Non-pigmented ciliary epithelial cell (primary cell): Measurements from ENCODE around the gene PPP2R3B.
"Not testable (repeated sequence)": the region's sequence is repeated elsewhere in the genome, so short reads cannot be mapped to it uniquely, and the experiment has no call there.

ENCODE experiments used
- DNase-seq: peaks from one replicate; pipeline ENCODE4 v3.0.0-alpha.2; 2010; ENCODE audit warnings: low read depth

PPP2R3B gene

DNA sequence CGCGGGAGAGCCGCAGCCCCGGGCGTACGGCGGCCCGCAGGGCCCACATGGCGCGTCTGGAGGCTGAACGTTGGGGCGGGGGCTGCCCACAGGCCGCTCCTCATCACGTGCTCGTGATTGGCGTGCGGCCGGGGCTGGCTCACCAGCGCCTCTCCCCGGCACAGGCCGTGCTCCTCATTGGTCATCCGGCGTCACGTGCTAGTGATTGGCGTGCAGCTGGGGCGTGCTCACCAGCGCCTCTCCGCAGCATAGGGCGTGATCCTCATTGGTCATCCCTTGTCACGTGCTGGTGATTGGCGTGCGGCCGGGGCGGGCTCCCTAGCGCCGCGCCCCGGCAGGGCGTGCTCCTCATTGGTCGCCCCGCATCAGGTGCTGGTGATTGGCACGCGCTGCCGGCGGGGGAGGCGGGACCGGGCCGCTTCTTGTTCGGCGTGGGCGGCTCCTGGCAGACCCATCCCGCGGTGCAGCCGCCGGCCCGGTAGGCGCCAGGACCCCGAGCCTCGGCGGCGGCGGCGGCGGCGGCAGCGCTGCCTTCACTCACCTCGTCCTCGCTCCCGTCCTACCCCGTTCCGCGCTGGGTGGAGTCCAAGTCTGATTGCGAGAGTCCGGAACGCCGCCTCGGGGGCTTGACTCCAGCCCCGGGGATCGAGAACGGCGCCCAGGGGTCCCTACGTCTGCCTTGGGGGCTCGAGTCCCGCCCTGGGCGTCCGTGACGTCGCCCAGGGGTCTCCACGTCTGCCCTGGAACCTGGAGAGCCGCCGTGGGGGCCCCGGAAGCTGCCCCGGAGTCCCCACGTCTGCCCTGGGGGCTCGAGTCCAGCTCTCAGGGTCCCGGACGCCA, 67.7 kb downstream of the PPP2R3B start, which contains the start of gene GTPBP6:
Gene GTPBP6 (minus strand): TSS at position 58 of the 840 bp plus-strand sequence. CDS start 9 bp downstream, at position 49.
- DNase-seq, result peak; percentile 98

GRCh38 chrX:318068-318738, 68.5 kb downstream of the PPP2R3B start:
- peak; percentile 96 for DNase-seq

DNA sequence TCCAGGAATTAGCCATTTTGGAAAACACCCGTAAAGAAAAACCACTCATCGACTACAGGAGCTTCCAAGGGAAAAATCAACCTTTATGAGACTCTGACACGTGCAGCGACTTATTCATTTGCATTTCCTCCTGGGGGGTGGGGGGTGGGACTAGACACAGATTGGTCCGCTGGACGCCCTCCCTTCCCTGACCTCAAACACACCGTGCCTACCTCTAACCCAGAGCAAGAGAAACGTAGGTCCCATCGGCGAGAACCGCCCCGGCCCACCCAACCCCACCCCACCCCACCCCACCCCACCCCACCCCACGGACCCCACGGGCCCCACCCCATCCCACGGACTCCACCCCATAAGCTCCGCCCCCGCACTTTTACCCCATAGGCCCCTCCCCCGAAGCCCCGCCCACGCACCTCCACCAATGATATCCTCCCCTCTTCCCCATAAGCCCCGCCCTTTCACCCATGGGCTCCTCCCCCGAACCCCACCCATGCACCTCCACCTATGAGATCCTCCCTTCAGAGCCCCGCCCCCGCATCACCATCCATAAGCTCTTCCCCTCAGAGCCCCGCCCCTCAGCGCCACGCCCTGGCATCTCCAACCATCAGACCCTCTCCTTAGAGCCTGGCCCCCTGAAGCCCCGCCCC, 69.2 kb downstream of the PPP2R3B start:
- DNase-seq, result no peak

DNA sequence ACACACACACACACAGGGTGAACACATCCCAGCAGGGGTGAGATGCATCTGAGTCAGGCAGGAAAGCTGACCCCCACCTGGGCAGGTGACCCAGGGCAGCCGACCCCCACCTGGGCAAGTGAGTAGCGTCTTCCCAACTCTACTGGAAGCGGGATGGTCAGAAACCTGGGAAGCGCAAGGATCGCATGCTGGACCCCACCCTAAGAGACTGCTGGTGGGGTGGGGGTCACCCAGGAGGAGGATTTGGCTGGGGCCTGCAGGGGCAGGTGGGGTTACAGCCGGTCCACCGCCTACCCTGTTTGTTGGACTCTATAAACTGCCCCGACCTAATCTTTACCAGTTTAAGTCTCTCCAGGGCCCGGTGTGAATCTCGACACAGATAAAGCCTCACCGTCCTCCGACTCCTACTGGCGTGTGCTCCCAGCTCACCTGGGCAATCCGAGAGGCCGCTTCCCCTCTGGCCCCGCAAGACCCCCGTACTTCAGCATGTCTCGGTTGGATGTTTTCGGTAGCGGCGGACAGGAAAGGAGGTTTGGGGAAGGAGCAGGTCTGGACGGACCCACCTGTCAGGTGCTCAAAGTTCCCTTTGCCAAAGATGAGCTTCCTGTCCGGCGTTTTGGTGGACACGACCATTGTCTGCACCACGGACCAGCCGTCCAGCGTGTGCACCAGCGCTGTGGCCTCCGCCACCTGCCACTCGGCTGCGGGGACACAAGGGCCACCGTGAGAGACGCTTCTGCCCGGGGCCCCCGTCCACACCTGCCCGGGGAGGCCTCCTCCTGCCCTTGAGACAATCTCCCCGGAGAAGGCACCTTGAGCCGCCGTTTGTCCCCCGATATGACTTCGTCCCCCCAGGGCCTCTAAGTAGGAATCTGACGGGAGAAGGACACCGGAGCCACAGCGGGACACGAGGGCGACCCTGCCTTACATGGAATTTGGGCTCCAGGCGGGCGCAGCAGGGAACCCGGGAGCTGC, 70.1 kb downstream of the PPP2R3B start:
- no peak for DNase-seq

DNA sequence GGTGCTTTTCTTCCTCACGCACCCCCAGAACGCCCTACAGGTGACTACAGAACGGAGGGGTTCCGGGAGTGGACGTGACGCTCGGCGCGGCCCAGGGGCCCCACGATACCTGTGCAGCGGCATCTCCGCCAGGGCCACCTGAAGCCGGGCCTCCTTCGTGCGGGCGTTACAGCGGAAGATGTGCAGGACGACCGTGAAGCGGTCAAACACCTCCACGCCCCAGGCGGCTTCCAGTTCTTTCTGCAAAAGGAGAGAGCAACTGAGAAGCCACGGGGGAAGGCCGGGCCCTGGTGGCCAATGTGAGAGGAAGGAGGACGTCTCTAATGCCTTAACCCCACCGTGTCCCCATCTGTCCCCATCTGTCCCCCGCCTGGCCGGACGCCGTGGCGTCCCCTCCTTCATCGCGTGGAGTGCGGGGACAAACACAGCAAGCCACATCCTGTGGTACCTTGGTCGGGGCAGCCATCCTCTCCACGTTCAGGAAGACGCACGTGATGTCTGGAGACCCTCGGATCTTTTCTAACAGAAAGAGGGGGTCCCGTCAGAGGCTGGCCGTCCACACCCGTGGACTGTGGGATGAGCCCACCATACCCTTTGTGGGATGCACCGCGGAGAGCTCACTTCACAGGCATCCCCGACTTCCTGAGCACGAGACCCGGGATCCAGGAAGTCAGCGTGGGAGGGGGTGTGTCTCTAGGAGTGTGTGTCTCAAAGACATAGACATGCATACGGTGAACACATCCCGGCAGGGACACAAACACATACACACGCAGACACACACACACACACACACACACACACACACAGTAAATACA, 71.7 kb downstream of the PPP2R3B start:
- DNase-seq, result no peak

DNA sequence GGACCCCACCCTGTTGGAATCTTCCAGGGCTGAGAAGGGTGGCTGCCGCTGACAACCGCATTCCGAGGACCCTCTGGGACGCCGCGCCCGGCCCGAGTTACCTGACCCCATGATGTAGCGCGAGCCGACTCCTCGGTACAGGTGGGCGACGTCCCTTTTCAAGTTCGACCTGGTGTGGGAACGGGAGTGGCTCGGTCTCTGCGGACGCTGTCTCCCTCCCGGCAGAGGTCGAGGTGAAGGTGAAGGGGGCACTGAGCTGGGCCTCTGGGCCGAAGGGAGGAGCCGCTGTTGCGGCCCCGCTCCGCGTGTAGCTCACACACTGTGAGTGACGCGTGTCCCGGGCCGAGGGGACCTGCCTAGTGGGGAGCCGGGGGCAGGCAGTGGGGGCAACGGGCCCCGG, 72.7 kb downstream of the PPP2R3B start:
- no peak for DNase-seq

GRCh38 chrX:313546-313945, 73.2 kb downstream of the PPP2R3B start:
- DNase-seq, result no peak

- DNase-seq, result no peak
Observed at GRCh38 chrX:312621-313331, 73.9 kb downstream of the PPP2R3B start.

DNA sequence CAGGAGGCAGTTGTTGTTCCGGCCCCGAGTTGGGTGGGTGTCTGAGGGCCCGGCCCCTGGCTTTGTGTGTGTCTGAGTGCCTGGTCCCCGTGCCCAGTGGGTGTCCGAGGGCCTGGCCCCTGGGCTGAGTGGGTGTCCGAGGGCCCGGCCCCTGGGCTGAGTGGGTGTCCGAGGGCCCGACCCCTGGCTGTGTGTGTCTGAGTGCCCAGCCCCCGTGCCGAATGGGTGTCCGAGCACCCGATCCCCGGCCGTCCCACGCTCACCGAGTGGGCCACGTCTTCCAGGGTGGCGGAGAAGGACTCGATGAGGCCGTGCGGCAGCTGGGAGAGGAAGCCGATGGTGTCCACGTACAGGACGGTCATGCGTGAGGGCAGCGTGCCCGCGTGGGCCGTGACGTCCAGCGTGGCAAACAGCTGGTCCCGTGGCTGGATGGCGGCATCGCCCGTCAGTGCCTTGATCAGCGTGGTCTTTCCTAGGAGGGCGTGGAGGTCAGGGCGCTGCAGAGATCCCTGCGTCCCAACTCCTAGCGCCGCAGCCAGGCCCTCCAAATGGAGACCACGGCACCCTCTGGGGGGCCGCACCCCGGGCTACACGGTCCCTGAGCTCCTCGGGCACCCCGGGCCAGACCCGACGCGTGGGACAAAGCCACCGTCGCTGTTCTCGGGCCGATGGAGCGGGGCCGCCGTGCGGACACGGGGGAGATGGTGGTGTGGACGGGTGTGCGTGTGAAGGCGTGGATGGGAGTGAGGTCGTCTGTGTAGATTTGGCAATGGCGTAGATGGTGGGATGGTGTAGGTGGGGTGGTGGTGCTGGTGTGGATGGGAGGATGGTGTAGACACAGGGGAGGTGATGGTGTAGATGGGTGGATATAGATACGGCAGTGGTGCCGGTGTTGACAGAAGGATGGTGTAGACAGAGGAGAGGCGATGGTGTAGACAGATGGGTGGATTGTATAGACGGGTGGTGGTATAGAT, 75.3 kb downstream of the PPP2R3B start:
- no peak for DNase-seq

- DNase-seq, result no peak
Observed at GRCh38 chrX:310621-311155, 76.0 kb downstream of the PPP2R3B start.

DNA sequence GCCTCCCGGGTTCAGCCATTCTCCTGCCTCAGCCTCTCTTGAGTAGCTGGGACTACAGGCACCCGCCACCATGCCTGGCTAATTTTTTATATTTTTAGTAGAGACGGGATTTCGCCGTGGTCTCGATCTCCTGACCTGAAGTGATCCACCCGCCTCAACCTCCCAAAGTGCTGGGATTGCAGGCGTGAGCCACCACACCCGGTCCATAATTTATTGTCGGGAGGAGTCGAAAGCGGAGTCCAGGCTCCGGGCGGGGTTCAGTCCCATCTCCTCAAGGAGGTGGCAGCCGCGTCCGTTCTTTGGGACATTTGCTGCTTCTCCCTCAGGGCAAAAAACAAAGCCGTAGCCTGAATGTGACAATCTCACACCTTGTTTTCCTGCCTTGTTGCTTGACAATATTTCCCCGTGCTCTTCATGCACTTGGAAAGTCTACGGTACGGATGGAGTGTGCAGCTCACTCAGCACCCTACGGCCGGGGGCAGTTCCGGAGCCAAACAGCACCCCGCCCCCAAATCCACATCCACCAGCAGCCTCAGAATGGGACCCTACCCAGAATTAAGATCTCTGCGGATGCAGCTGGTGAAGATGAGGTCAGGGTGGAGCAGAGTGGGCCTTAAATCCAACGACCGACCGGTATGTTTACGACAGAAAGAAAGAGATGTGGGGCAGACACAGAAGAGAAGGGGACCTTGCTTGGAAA, 77.7 kb downstream of the PPP2R3B start:
- DNase-seq, result no peak

- DNase-seq, result no peak
Observed at GRCh38 chrX:307261-308111, 79.2 kb downstream of the PPP2R3B start.

DNA sequence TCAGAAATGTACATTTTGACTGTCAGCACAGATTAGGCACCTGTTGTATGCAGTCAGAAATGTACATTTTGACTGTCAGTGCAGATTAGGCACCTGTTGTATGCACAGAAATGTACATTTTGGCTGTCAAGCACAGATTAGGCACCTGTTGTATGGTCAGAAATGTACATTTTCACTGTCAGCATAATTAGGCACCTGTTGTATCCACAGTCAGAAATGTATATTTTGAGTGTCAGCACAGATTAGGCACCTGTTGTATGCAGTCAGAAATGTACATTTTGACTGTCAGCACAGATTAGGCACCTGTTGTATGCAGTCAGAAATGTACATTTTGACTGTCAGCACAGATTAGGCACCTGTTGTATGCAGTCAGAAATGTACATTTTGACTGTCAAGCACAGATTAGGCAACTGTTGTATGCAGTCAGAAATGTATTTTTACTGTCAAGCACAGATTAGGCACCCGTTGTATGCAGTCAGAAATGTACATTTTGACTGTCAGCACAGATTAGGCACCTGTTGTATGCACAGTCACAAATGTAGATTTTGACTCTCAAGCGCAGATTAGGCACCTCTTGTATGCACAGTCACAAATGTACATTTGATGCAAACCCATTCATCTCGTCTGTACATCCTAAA, 80.0 kb downstream of the PPP2R3B start:
- DNase-seq, result not testable (repeated sequence)

- DNase-seq, result not testable (repeated sequence)
Observed at GRCh38 chrX:305781-306613, 80.7 kb downstream of the PPP2R3B start.

DNA sequence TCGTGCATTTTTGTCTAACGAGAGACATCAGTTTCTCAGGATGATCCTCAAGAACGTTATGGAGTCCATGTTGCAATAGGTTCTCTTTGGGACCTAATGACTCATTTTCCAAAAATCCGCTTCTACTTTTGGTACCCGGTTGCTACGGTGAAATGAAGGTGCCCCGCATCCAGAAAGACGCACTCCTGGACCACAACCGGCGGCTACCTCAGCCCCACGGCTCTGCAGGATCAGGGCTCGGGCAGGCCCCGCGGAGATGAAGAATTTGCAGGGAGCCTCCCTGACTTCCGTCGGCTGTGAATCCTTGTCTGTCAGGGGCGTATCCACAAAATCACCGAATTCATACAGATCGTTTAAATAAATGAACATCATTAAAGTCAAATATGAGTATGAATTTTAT, 83.7 kb downstream of the PPP2R3B start:
- no peak for DNase-seq

GRCh38 chrX:300334-300733, 86.4 kb downstream of the PPP2R3B start:
- no peak for DNase-seq
